ENCODE measurements around the gene NFKBIE. TPM values are rescaled to one million over a fixed set of nuclear protein-coding genes. Genes with fewer than 3 reads are reported as not detected.
A peak's percentile ranks its signal among the peaks of the same experiment; 100 is the strongest.

The NFKBIE gene
- total and polyA plus RNA-seq, 2 of the 13 experiments (the other 11 are each of a cell fraction or from before 2014, with no cell fraction given): 6.7 to 14.5 TPM

DNA sequence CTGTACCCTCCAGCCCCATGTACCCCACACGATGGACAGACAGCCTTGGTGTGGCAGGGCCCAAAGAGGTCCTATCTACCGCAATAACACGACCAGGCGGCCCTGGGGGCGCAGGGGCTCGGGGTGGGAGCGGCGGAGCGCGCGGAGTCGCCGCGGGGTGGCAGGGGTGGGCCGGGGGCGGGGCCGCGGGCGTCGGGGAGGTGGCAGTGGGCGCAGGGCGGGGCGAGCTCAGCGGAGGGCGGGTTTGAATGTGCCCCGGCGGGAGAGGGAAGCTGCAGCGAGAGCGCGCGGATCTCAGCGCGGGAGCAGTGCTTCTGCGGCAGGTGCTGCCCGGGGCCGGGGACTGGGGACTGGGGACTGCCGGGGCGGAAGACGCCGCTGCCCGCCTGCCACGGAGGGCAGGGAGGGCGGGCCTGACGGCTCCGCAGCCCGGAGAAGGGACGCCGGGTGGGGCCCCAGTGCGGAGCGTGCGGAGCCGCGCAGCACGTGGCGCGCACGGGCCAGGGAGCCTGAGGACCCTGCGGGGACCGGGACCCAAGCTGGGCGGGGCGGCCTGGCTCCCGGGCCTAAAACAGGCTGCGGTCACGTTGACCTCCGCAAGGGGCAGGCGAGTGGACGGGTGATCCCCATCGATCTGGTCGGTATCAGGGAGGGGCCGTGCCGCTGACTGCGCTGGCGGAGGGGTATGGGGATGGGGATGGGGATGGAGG lies 41.9 kb downstream of the NFKBIE start, which contains the start of gene SLC29A1 (continued):
- TF ChIP-seq MZF1 (CRISPR knock-in tag; IDR thresholded peaks at IDR 0.05; ENCODE audit: borderline replicate concordance) (no peak), GABPA (IDR thresholded peaks at IDR 0.05; ENCODE audit: low read depth, low read length) (no peak), GABPA (CRISPR knock-in tag; IDR thresholded peaks at IDR 0.05; ENCODE audit: low read depth) (no peak), FOSL2 (CRISPR knock-in tag; IDR thresholded peaks at IDR 0.05) (no peak; the same call in none of the 2 replicates), PHB2 (IDR thresholded peaks at IDR 0.05; ENCODE audit: partially characterized antibody) (no peak), SP1 (IDR thresholded peaks at IDR 0.05) (no peak), SP1 (CRISPR knock-in tag; IDR thresholded peaks at IDR 0.05) (peak; percentile 11; the same call in 1 of the 2 replicates), ZNF674 (CRISPR knock-in tag; IDR thresholded peaks at IDR 0.05; ENCODE audit: low read depth) (no peak), ZSCAN31 (CRISPR knock-in tag; IDR thresholded peaks at IDR 0.05; ENCODE audit: low read depth) (peak; percentile 85), ISL2 (CRISPR knock-in tag; IDR thresholded peaks at IDR 0.05) (0 out of 2 replicates have a peak, but pooled peaks have one; percentile 28), NCOA1 (CRISPR knock-in tag; IDR thresholded peaks at IDR 0.05) (no peak), MTF1 (CRISPR knock-in tag; IDR thresholded peaks at IDR 0.05) (no peak), KMT2B (CRISPR knock-in tag; IDR thresholded peaks at IDR 0.05) (no peak), ARNT (IDR thresholded peaks at IDR 0.05) (no peak), ZNF781 (CRISPR knock-in tag; IDR thresholded peaks at IDR 0.05; ENCODE audit: borderline replicate concordance, not compliant biosample characterization) (no peak), YEATS2 (CRISPR knock-in tag; IDR thresholded peaks at IDR 0.05; ENCODE audit: borderline replicate concordance) (no peak), MBD4 (IDR thresholded peaks at IDR 0.05; ENCODE audit: borderline replicate concordance, low read length) (no peak), ZNF558 (CRISPR knock-in tag; IDR thresholded peaks at IDR 0.05; ENCODE audit: borderline replicate concordance) (peak; percentile 79; the same call in 1 of the 2 replicates), KDM2A (CRISPR knock-in tag; IDR thresholded peaks at IDR 0.05; ENCODE audit: borderline replicate concordance, low read depth) (peak; percentile 79; the same call in 1 of the 2 replicates)
- TF ChIP-seq, protein P1, sequence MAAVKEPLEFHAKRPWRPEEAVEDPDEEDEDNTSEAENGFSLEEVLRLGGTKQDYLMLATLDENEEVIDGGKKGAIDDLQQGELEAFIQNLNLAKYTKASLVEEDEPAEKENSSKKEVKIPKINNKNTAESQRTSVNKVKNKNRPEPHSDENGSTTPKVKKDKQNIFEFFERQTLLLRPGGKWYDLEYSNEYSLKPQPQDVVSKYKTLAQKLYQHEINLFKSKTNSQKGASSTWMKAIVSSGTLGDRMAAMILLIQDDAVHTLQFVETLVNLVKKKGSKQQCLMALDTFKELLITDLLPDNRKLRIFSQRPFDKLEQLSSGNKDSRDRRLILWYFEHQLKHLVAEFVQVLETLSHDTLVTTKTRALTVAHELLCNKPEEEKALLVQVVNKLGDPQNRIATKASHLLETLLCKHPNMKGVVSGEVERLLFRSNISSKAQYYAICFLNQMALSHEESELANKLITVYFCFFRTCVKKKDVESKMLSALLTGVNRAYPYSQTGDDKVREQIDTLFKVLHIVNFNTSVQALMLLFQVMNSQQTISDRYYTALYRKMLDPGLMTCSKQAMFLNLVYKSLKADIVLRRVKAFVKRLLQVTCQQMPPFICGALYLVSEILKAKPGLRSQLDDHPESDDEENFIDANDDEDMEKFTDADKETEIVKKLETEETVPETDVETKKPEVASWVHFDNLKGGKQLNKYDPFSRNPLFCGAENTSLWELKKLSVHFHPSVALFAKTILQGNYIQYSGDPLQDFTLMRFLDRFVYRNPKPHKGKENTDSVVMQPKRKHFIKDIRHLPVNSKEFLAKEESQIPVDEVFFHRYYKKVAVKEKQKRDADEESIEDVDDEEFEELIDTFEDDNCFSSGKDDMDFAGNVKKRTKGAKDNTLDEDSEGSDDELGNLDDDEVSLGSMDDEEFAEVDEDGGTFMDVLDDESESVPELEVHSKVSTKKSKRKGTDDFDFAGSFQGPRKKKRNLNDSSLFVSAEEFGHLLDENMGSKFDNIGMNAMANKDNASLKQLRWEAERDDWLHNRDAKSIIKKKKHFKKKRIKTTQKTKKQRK (IDR thresholded peaks at IDR 0.05; ENCODE audit: low read length): no peak
- TF ChIP-seq, protein P2, sequence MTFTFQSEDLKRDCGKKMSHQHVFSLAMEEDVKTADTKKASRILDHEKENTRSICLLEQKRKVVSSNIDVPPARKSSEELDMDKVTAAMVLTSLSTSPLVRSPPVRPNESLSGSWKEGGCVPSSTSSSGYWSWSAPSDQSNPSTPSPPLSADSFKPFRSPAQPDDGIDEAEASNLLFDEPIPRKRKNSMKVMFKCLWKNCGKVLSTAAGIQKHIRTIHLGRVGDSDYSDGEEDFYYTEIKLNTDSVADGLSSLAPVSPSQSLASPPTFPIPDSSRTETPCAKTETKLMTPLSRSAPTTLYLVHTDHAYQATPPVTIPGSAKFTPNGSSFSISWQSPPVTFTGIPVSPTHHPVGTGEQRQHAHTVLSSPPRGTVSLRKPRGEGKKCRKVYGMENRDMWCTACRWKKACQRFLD (CRISPR knock-in tag; IDR thresholded peaks at IDR 0.05; ENCODE audit: borderline replicate concordance): no peak; the same call in 1 of the 2 replicates
- TF ChIP-seq, protein P3, sequence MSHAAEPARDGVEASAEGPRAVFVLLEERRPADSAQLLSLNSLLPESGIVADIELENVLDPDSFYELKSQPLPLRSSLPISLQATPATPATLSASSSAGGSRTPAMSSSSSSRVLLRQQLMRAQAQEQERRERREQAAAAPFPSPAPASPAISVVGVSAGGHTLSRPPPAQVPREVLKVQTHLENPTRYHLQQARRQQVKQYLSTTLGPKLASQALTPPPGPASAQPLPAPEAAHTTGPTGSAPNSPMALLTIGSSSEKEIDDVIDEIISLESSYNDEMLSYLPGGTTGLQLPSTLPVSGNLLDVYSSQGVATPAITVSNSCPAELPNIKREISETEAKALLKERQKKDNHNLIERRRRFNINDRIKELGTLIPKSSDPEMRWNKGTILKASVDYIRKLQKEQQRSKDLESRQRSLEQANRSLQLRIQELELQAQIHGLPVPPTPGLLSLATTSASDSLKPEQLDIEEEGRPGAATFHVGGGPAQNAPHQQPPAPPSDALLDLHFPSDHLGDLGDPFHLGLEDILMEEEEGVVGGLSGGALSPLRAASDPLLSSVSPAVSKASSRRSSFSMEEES (CRISPR knock-in tag; IDR thresholded peaks at IDR 0.05): no peak

All from HepG2 (cell line).